ENCODE results near the gene ZNF524.

ZNF524 gene

DNA sequence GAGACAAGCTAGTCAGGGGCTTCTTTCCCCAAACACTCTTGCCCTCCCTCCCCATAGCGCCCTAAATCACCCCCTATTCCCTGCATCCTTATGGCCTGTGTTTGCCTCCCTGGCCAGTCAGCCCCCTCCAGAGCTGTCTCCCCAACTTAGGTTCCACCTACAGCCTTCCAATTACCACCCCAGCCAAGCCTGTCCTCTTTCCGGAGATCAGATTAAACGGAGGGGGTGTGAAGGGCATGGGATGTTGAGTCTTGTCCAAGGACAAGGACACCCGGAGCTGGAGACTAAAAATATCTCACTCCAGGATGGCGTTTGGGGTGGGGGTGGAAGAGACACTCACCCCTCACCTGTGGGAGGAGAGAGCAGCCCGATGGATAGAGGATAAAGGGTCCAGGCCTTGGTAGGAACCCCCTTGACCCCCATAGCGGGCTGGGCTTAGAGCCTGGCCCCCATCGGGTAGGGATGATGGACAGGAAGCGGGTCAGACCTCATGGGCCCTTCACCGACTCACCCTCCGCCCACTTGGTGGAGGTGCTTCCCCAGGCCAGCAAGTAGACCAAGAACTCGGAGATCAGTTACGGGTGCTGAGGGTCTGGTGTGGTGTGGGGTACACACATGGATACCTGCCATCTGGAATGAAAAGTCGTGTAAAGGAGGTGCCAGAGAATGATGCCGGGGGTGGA, 11.4 kb downstream of the ZNF524 start:
- no peaks in the 10 kb centered on the region for H3K27me3 ChIP-seq (ENCODE audit: control insufficient read depth, low read length)
- TF ChIP-seq, protein P1, sequence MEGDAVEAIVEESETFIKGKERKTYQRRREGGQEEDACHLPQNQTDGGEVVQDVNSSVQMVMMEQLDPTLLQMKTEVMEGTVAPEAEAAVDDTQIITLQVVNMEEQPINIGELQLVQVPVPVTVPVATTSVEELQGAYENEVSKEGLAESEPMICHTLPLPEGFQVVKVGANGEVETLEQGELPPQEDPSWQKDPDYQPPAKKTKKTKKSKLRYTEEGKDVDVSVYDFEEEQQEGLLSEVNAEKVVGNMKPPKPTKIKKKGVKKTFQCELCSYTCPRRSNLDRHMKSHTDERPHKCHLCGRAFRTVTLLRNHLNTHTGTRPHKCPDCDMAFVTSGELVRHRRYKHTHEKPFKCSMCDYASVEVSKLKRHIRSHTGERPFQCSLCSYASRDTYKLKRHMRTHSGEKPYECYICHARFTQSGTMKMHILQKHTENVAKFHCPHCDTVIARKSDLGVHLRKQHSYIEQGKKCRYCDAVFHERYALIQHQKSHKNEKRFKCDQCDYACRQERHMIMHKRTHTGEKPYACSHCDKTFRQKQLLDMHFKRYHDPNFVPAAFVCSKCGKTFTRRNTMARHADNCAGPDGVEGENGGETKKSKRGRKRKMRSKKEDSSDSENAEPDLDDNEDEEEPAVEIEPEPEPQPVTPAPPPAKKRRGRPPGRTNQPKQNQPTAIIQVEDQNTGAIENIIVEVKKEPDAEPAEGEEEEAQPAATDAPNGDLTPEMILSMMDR (IDR thresholded peaks at IDR 0.05; ENCODE audit: low read depth, low read length, poor library complexity, severe bottlenecking) = no peak
- no peak for TF ChIP-seq EZH2phosphoT487 (IDR thresholded peaks at IDR 0.05; ENCODE audit: borderline replicate concordance, low read length)
- H3K4me2 ChIP-seq (ENCODE audit: low read length) = no peak overlapping the region
- no peaks in the 10 kb centered on the region for H3K9me3 ChIP-seq (ENCODE audit: control insufficient read depth, insufficient read depth, low read length)
- no peaks in the 10 kb centered on the region for H3F3A ChIP-seq (ENCODE audit: control insufficient read depth, insufficient read depth)
- H3K9me2 ChIP-seq (replicated peaks; ENCODE audit: control insufficient read depth, low read length) = no peaks in the 10 kb centered on the region
- no peak overlapping the region for H3K27ac ChIP-seq (ENCODE audit: low read depth, low read length)
- H4K20me1 ChIP-seq (ENCODE audit: control insufficient read depth, insufficient read depth, low read depth, low read length) = peaks cover 11% of the 10 kb centered on the region; the same call in 1 of the 2 replicates
- H3K4me3 ChIP-seq (ENCODE audit: low read length) = no peak overlapping the region
- H3K4me1 ChIP-seq (ENCODE audit: control insufficient read depth, low read length) = peaks cover 18% of the 10 kb centered on the region
- peaks cover 47% of the 10 kb centered on the region for H3K36me3 ChIP-seq (ENCODE audit: control insufficient read depth, low read length)
- peaks cover 67% of the 10 kb centered on the region for H3K79me2 ChIP-seq (ENCODE audit: control insufficient read depth, low read length)

DNA sequence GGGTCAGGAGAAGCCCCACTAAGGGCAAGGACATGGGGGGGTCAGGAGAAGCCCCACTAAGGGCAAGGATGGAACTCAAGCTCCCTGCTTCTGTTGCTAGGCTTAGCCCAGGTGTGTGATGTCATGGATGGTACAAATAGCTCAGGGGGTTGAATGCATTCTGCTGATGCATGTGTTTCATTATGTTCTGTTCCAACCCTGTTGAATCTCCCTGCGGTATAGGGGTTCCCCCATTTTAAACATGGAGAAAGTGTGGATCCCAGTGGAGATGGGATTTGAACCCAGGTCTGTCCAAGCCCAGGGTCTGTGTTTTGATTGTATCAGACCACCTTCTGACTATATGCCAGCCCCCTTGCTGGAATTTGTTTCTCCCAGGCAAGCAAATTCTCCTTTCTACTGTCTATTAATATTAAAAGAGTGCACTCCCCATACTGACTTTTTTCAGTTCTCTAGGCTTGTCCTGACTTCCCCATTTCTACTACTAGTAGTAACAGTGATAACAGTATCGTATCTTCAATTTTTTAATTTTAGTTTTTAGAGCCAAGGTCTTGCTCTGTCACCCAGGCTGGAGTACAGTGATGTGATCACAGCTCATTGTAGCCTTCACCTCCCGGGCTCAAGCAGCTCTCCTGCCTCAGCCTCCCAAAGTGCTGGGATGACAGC, 12.0 kb downstream of the ZNF524 start:
- no peaks in the 10 kb centered on the region for H3F3A ChIP-seq (ENCODE audit: control insufficient read depth, insufficient read depth)
- H3K27ac ChIP-seq (ENCODE audit: low read depth, low read length) = no peak overlapping the region
- H3K4me2 ChIP-seq (ENCODE audit: low read length) = no peak overlapping the region
- H3K4me3 ChIP-seq (ENCODE audit: low read length) = no peak overlapping the region
- H3K9me2 ChIP-seq (replicated peaks; ENCODE audit: control insufficient read depth, low read length) = no peaks in the 10 kb centered on the region
- TF ChIP-seq, protein P1 (IDR thresholded peaks at IDR 0.05; ENCODE audit: low read depth, low read length, poor library complexity, severe bottlenecking) = no peak
- no peak for TF ChIP-seq EZH2phosphoT487 (IDR thresholded peaks at IDR 0.05; ENCODE audit: borderline replicate concordance, low read length)
- H4K20me1 ChIP-seq (ENCODE audit: control insufficient read depth, insufficient read depth, low read depth, low read length) = peaks cover 7% of the 10 kb centered on the region; the same call in 1 of the 2 replicates
- H3K9me3 ChIP-seq (ENCODE audit: control insufficient read depth, insufficient read depth, low read length) = no peaks in the 10 kb centered on the region
- H3K4me1 ChIP-seq (ENCODE audit: control insufficient read depth, low read length) = peaks cover 11% of the 10 kb centered on the region
- peaks cover 60% of the 10 kb centered on the region for H3K79me2 ChIP-seq (ENCODE audit: control insufficient read depth, low read length)
- H3K36me3 ChIP-seq (ENCODE audit: control insufficient read depth, low read length) = peaks cover 44% of the 10 kb centered on the region
- H3K27me3 ChIP-seq (ENCODE audit: control insufficient read depth, low read length) = no peaks in the 10 kb centered on the region

DNA sequence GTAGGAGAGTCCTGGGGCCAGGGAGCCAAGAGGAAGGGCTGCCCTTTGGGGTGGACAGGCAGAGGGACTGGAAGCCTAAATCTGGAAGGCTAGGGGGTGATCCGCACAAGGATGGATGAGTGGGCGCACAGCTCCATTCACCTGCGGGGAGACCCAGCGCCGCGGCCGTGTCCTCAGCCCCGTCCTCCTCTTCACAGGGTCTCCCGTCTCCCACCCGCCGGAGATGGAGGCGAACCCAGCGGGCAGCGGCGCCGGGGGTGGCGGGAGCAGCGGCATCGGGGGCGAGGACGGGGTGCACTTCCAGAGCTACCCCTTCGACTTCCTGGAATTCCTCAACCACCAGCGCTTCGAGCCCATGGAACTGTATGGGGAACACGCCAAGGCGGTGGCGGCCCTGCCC, 13.3 kb downstream of the ZNF524 start:
- peaks cover 4% of the 10 kb centered on the region; the same call in 1 of the 2 replicates for H4K20me1 ChIP-seq (ENCODE audit: control insufficient read depth, insufficient read depth, low read depth, low read length)
- H3K9me3 ChIP-seq (ENCODE audit: control insufficient read depth, insufficient read depth, low read length) = no peaks in the 10 kb centered on the region
- H3K9me2 ChIP-seq (replicated peaks; ENCODE audit: control insufficient read depth, low read length) = no peaks in the 10 kb centered on the region
- no peak for TF ChIP-seq EZH2phosphoT487 (IDR thresholded peaks at IDR 0.05; ENCODE audit: borderline replicate concordance, low read length)
- TF ChIP-seq, protein P1 (IDR thresholded peaks at IDR 0.05; ENCODE audit: low read depth, low read length, poor library complexity, severe bottlenecking) = no peak
- peaks cover 47% of the 10 kb centered on the region for H3K79me2 ChIP-seq (ENCODE audit: control insufficient read depth, low read length)
- H3K36me3 ChIP-seq (ENCODE audit: control insufficient read depth, low read length) = peaks cover 43% of the 10 kb centered on the region
- no peaks in the 10 kb centered on the region for H3K27me3 ChIP-seq (ENCODE audit: control insufficient read depth, low read length)
- no peak overlapping the region for H3K4me3 ChIP-seq (ENCODE audit: low read length)
- no peak overlapping the region for H3K27ac ChIP-seq (ENCODE audit: low read depth, low read length)
- H3K4me1 ChIP-seq (ENCODE audit: control insufficient read depth, low read length) = peaks cover 7% of the 10 kb centered on the region
- H3K4me2 ChIP-seq (ENCODE audit: low read length) = no peak overlapping the region
- H3F3A ChIP-seq (ENCODE audit: control insufficient read depth, insufficient read depth) = no peaks in the 10 kb centered on the region
